Sigmoid colon (tissue), 7 donors: ENCODE results near the gene CWC15. TPM values are rescaled to one million over a fixed set of nuclear protein-coding genes. Genes with fewer than 3 reads are reported as not detected.
"Not testable (repeated sequence)": the region's sequence is repeated elsewhere in the genome, so short reads cannot be mapped to it uniquely, and the experiment has no call there.

Source experiments
- DNase-seq: peaks from one replicate; pipeline ENCODE4 v3.0.0-alpha.2; 2019
- H3K27ac ChIP-seq, 4 donors: fragments of 200-600 bp; sonication (generic); one replicate each; pipeline ENCODE4 v1.5.1; 2016 to 2019; ENCODE audit warnings: mild to moderate bottlenecking in 1 of 4
- H3K27me3 ChIP-seq, 3 donors: fragments of 200-600 bp; sonication (generic); one replicate each; pipeline ENCODE4 v1.5.1; 2019; ENCODE audit warnings: mild to moderate bottlenecking in 1 of 3
- H3K36me3 ChIP-seq, 4 donors: fragments of 200-600 bp; sonication (generic); one replicate each; pipeline ENCODE4 v1.5.1; 2016 to 2019
- H3K4me1 ChIP-seq, 4 donors: fragments of 200-600 bp; sonication (generic); one replicate each; pipeline ENCODE4 v1.5.1; 2017 to 2019
- H3K4me3 ChIP-seq, 4 donors: fragments of 200-600 bp; sonication (generic); one replicate each; pipeline ENCODE4 v1.5.1; 2017 to 2019; ENCODE audit warnings: mild to moderate bottlenecking in 2 of 4, moderate library complexity in 1 of 4
- H3K9me3 ChIP-seq, 4 donors: fragments of 200-600 bp in 3 of 4; sonication (generic) in 3 of 4; one replicate each; pipeline versions ENCODE4 v1.5.1 to v1.6.1; 2013 to 2019
- EP300 ChIP-seq, 4 donors: sonication (generic); formaldehyde crosslinking; IDR thresholded peaks; one replicate each; pipeline ENCODE4 v1.6.1; 2017; ENCODE audit warnings: antibody characterized with exemption in 4 of 4
- POLR2A ChIP-seq, 2 donors: fragments of 450-650 bp; IDR thresholded peaks; one replicate each; pipeline ENCODE4 v1.6.1; 2016; ENCODE audit warnings: antibody characterized with exemption in 2 of 2, mild to moderate bottlenecking in 2 of 2, moderate library complexity in 2 of 2
- POLR2AphosphoS5 ChIP-seq, 4 donors: sonication (generic); formaldehyde crosslinking; IDR thresholded peaks; one replicate each; pipeline ENCODE4 v1.6.1; 2017; ENCODE audit warnings: antibody characterized with exemption in 4 of 4
- WGBS, 2 donors: extraction: QIAGEN DNeasy Blood & Tissue Kit; methylation state at CpG; one replicate each; pipeline ENCODE4 v1.1.7; 2013; 5-methylcytosine and 5-hydroxymethylcytosine counted together
- intact Hi-C: fragments of 100-400 bp; cut with DNase I; formaldehyde crosslinking; loops from one replicate; pipeline ENCODE4 v1.15.1; 2023
- polyA plus RNA-seq, 3 donors: library from polyadenylated mRNA; stranded (reverse); fragments of 200-250 nt; gene quantifications; one replicate each; pipeline ENCODE4 v1.2.3, GENCODE V29; 2013
- total RNA-seq, 4 donors: library from RNA; depleted of rRNA; stranded (reverse); fragments of >200 nt; gene quantifications; one replicate each; pipeline ENCODE4 v1.1.0, GENCODE V29; 2016
- TF ChIP-seq, protein P1 (sequence below), 4 experiments: fragments of 450-650 bp in 3 of 4; fragments of 200-600 bp in 1 of 4; IDR thresholded peaks; one replicate each; pipeline ENCODE4 v1.5.1; 2016 to 2019; ENCODE audit warnings: antibody characterized with exemption in 4 of 4, mild to moderate bottlenecking in 3 of 4, moderate library complexity in 2 of 4
- donor health status: healthy with polysubstance abuse.
- donor health status: Bipolar disorder and iron deficiency.
- donor health status: healthy.

Gene CWC15
- total and polyA plus RNA-seq, 7 donors = 39.8 to 69.9 (median 48.3) TPM

DNA sequence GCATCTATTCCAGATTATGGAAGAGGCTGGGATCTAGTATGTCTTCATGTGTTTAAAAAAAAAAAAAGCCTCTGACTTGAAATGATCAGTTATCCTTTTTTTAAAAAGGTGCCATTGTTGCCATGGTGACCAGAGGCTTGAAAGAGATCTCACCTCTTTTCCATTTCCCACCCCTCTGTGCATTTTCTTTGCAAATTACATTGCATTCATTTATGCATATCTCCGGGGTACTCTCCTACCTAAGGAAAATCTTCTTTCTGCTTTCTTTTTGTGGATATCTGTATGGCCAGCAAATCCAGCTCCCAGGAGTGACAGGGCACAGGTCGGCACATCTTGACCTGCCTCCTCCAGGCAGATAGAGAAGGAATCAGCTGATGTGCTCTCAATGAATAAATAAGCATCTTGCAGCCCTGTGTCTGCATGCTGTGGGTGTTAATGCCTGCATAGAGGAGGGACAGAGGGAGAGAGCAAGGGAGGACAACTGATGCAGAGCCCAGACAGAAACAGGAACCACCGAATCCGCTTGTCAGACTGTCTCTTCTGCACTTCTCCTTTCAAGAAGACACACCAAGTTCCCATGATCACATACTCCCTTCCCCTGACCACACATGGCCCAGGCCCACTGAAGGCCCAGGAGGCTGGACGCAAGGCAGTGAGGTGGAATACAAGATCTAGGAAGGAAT, 50.9 kb downstream of the CWC15 start:
- Histone ChIP-seq H3K27ac (no peak overlapping the region), H3K4me3 (no peak overlapping the region), H3K9me3 (no peaks in the 10 kb centered on the region), H3K4me1 (peaks cover 0 to 15% (median 14%) of the 10 kb centered on the region in 4 donors), H3K36me3 (no peaks in the 10 kb centered on the region), H3K27me3 (no peaks in the 10 kb centered on the region)
- no peak for DNase-seq
- 65 to 72% methylated on average over 5 of the region's 5 CpGs for WGBS, 2 donors
- intact Hi-C loops = no loop called here
- TF ChIP-seq EP300 (IDR thresholded peaks at IDR 0.05) = no peak
- TF ChIP-seq, protein P1, sequence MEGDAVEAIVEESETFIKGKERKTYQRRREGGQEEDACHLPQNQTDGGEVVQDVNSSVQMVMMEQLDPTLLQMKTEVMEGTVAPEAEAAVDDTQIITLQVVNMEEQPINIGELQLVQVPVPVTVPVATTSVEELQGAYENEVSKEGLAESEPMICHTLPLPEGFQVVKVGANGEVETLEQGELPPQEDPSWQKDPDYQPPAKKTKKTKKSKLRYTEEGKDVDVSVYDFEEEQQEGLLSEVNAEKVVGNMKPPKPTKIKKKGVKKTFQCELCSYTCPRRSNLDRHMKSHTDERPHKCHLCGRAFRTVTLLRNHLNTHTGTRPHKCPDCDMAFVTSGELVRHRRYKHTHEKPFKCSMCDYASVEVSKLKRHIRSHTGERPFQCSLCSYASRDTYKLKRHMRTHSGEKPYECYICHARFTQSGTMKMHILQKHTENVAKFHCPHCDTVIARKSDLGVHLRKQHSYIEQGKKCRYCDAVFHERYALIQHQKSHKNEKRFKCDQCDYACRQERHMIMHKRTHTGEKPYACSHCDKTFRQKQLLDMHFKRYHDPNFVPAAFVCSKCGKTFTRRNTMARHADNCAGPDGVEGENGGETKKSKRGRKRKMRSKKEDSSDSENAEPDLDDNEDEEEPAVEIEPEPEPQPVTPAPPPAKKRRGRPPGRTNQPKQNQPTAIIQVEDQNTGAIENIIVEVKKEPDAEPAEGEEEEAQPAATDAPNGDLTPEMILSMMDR (IDR thresholded peaks at IDR 0.05) = no peak
- no peak for TF ChIP-seq POLR2A (IDR thresholded peaks at IDR 0.05)
- TF ChIP-seq POLR2AphosphoS5 (IDR thresholded peaks at IDR 0.05) = no peak

DNA sequence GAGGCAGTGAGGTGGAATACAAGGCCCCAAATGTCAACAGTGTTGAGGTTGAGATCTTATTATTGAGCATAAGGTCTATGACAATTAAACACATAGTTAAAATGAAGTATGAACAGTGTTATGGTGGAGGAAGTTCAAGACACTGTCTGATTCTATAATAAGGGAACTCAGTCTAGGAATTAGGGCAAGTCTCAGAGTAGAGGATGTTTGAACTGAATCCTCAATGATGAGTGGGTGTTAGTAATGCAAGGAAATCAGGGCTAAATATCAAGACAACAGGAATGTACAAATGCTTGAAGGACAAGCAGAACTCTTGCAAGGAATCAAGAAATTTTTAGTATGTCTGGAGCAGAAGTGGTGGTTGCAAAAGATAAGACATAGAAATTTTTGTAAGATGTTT, 53.0 kb downstream of the CWC15 start:
- H3K27ac ChIP-seq = no peak overlapping the region
- H3K9me3 ChIP-seq = no peaks in the 10 kb centered on the region
- H3K4me1 ChIP-seq = no peaks in the 10 kb centered on the region
- no peak for DNase-seq
- TF ChIP-seq POLR2AphosphoS5 (IDR thresholded peaks at IDR 0.05) (no peak), EP300 (IDR thresholded peaks at IDR 0.05) (no peak), POLR2A (IDR thresholded peaks at IDR 0.05) (no peak)
- TF ChIP-seq, protein P1 (IDR thresholded peaks at IDR 0.05) = no peak
- H3K36me3 ChIP-seq = no peaks in the 10 kb centered on the region
- no peaks in the 10 kb centered on the region for H3K27me3 ChIP-seq
- intact Hi-C loops = no loop called here
- H3K4me3 ChIP-seq = no peak overlapping the region

- H3K36me3 ChIP-seq, DNase-seq, H3K9me3 ChIP-seq, H3K27ac ChIP-seq, intact Hi-C loops, H3K4me1 ChIP-seq, H3K4me3 ChIP-seq, H3K27me3 ChIP-seq: not testable (repeated sequence)
- WGBS, 2 donors = 86 to 92% methylated on average over 2 of the region's 2 CpGs
Measured at GRCh38 chr11:94913718-94914394, 59.5 kb downstream of the CWC15 start.

DNA sequence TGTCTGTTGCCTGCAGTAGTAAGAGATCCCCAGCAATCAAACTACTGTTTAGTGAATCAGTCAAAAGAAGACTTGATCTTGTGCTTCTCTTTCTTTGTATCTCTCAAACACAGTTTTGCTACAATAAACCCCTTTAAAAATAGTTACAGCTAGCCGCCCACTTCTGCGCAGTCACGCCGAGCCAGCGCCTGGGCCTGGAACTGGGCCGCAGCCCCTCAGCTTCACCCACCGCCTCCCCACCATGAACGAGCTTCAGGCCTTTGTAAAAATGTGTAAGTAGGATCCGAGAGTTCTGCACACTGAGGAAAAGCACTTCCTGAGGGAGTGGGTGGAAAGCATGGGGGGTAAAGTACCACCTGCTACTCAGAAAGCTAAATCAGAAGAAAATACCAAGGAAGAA, 60.5 kb downstream of the CWC15 start:
- H3K36me3 ChIP-seq = no peaks in the 10 kb centered on the region
- no peaks in the 10 kb centered on the region for H3K9me3 ChIP-seq
- intact Hi-C loops = no loop called here
- no peak overlapping the region for H3K27ac ChIP-seq
- no peak overlapping the region for H3K4me3 ChIP-seq
- TF ChIP-seq, protein P1 (IDR thresholded peaks at IDR 0.05) = no peak
- TF ChIP-seq POLR2A (IDR thresholded peaks at IDR 0.05) = no peak
- no peak for TF ChIP-seq EP300 (IDR thresholded peaks at IDR 0.05)
- no peak for TF ChIP-seq POLR2AphosphoS5 (IDR thresholded peaks at IDR 0.05)
- no peaks in the 10 kb centered on the region for H3K27me3 ChIP-seq
- no peak for DNase-seq
- no peaks in the 10 kb centered on the region for H3K4me1 ChIP-seq
- WGBS, 2 donors = 93 to 94% methylated on average over 9 of the region's 9 CpGs

Other genes with a start within 250 kb of the CWC15 start
- gene AMOTL1, start 205.2 kb downstream of the CWC15 start, total RNA-seq = 100 to 1,000 TPM in 3 of 4 donors, 10 to 100 TPM in 1; 96.3 to 161 (median 115) TPM
- 1 to 10 TPM in 2 of 3 donors, under 1 TPM in 1; 0.69 to 7.9 (median 1.8) TPM for gene AMOTL1, start 205.2 kb downstream of the CWC15 start, polyA plus RNA-seq
- under 1 TPM in 3 of 4 donors, not detected in 1; 0.33 to 0.55 (median 0.36) TPM for gene KDM4D, start 153 bp upstream of the CWC15 start, total RNA-seq
- under 1 TPM in 2 of 3 donors, not detected in 1; 0.55 to 0.60 TPM for gene KDM4D, start 153 bp upstream of the CWC15 start, polyA plus RNA-seq
- not detected for gene KDM4E, start 51.7 kb upstream of the CWC15 start, total RNA-seq
- gene KDM4E, start 51.7 kb upstream of the CWC15 start, polyA plus RNA-seq = not detected
- gene KDM4F, start 75.9 kb upstream of the CWC15 start, total RNA-seq = not detected
- gene KDM4F, start 75.9 kb upstream of the CWC15 start, polyA plus RNA-seq = not detected
- gene SRSF8, start 93.4 kb upstream of the CWC15 start, total RNA-seq = 10 to 100 TPM; 15.0 to 30.4 (median 25.2) TPM
- 10 to 100 TPM; 34.6 to 54.7 (median 37.2) TPM for gene SRSF8, start 93.4 kb upstream of the CWC15 start, polyA plus RNA-seq
- gene ENDOD1, start 116.3 kb upstream of the CWC15 start, total RNA-seq = 10 to 100 TPM; 18.1 to 31.4 (median 21.0) TPM
- 10 to 100 TPM in 1 of 3 donors, 1 to 10 TPM in 2; 7.8 to 26.5 (median 8.3) TPM for gene ENDOD1, start 116.3 kb upstream of the CWC15 start, polyA plus RNA-seq